ENCODE data around the gene PCK2.
A peak's percentile ranks its signal among the peaks of the same experiment; 100 is the strongest.

The PCK2 gene

DNA sequence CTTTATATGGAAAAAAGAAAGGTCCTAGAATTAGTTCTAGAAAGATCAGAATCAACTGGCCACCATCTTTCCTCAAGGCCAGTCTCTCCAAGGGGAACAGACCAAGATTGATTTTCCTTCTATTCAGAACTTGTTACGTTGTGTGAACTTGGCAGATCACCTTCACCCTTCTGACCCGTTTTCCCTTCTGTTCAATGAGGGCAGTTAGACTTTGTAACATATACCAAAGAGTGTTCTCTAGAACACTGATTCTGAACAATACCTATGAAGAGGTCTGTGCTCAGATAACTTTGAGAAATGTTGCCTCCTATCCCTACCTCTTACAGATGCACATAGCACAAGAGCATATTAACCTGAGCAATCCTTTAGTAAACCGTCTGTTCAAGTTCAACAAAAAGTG is 10.6 kb upstream of the PCK2 start:
- H3K36me3 Mint-ChIP-seq (ENCODE audit: low read depth): no peaks in the 10 kb centered on the region
- H3K9me3 Mint-ChIP-seq: no peaks in the 10 kb centered on the region
- H3K27ac Mint-ChIP-seq: no peak overlapping the region
- TF ChIP-seq, protein P1, sequence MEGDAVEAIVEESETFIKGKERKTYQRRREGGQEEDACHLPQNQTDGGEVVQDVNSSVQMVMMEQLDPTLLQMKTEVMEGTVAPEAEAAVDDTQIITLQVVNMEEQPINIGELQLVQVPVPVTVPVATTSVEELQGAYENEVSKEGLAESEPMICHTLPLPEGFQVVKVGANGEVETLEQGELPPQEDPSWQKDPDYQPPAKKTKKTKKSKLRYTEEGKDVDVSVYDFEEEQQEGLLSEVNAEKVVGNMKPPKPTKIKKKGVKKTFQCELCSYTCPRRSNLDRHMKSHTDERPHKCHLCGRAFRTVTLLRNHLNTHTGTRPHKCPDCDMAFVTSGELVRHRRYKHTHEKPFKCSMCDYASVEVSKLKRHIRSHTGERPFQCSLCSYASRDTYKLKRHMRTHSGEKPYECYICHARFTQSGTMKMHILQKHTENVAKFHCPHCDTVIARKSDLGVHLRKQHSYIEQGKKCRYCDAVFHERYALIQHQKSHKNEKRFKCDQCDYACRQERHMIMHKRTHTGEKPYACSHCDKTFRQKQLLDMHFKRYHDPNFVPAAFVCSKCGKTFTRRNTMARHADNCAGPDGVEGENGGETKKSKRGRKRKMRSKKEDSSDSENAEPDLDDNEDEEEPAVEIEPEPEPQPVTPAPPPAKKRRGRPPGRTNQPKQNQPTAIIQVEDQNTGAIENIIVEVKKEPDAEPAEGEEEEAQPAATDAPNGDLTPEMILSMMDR (IDR thresholded peaks at IDR 0.05): no peak
- no peak for DNase-seq
- H3K4me3 Mint-ChIP-seq: no peak overlapping the region
- H3K27me3 Mint-ChIP-seq (ENCODE audit: low read depth, poor library complexity): peaks cover 59% of the 10 kb centered on the region
- peaks cover 51% of the 10 kb centered on the region for H3K4me1 Mint-ChIP-seq

DNA sequence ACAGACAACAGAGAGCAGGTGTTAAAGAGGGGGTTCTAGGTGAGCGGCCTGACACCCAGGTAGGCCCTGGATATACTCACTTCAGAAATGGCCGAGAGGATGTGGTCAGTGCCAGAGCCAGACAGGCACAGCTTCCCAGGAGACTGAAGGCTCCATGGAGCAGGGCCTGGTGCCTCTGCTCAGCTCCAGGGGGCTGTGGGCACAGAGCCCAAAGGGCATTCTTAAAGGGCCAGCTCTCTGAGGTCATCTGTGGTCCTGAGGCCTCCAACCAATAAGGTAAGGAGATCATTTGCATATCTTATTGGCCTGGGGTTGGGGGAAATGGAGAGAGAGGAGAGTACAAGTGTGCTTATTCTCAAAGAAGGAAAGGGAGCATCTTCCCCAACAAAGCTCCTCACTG is 9.7 kb upstream of the PCK2 start:
- Mint-ChIP-seq H3K27me3 (ENCODE audit: low read depth, poor library complexity) (peaks cover 54% of the 10 kb centered on the region), H3K9me3 (no peaks in the 10 kb centered on the region), H3K36me3 (ENCODE audit: low read depth) (no peaks in the 10 kb centered on the region), H3K4me1 (peaks cover 44% of the 10 kb centered on the region), H3K27ac (no peak overlapping the region), H3K4me3 (no peak overlapping the region)
- TF ChIP-seq, protein P1 (IDR thresholded peaks at IDR 0.05): no peak
- no peak for DNase-seq

DNA sequence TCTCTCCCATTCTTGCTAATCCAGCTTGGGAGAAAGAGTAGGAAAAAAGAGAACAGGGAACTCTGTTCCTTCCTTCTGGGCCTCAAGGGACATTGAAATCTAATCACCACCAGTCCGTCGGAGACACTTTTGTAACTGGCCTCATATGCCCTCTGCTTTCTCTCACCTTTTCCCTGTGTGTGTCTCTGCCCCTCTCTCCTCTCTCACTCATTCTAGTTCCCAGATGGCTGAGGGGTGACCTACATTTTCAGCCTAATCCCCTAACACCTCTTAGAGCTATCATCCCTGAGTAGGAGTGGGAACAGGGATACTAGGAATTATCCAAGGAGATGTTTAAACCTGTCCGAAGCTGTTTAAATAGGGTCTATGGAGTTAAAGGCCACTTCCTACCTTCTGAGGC is 8.9 kb upstream of the PCK2 start:
- TF ChIP-seq, protein P1 (IDR thresholded peaks at IDR 0.05): no peak
- Mint-ChIP-seq H3K4me1 (peaks cover 42% of the 10 kb centered on the region), H3K36me3 (ENCODE audit: low read depth) (no peaks in the 10 kb centered on the region), H3K27me3 (ENCODE audit: low read depth, poor library complexity) (peaks cover 46% of the 10 kb centered on the region), H3K9me3 (no peaks in the 10 kb centered on the region), H3K4me3 (no peak overlapping the region), H3K27ac (peak overlapping the region; percentile 15)
- DNase-seq: no peak

DNA sequence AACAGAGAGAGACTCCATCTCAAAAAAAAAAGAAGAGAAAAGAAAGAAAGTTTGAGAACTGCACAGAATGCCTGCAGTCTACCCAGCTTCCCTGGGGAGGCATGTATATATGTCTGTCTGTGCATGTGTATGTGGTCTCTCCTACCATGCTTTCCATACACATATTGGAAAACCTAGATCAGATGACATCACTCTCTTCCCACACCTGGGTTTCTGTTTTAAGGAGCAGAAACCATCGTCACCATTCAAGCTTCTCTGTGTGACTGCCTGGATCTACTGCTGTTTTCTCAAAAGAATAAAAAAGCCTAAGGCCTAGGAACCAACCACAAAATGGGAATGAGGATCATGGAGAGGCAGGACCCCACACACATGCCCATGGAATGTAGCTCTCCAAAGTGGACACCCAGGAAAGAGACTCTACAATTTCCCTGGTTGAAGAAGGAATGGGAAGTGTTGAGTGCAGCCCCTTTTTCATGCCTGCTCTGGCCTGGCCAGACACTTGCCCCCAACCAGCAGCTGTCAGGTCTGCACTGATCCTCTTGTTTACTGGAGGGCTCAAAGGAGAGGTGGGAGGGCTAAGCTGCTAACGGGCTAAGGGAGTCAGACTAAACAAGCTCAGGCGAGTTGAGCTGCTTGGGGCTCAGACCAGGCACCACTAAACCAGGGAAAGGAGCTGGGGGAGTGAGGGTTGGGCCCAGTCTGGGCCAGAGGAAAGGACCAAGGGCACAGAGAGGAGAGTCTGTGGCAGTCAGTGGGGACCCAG is 7.7 kb upstream of the PCK2 start:
- peaks cover 39% of the 10 kb centered on the region for H3K27me3 Mint-ChIP-seq (ENCODE audit: low read depth, poor library complexity)
- H3K4me1 Mint-ChIP-seq: peaks cover 39% of the 10 kb centered on the region
- H3K27ac Mint-ChIP-seq: no peak overlapping the region
- H3K9me3 Mint-ChIP-seq: no peaks in the 10 kb centered on the region
- no peak for DNase-seq
- TF ChIP-seq, protein P1 (IDR thresholded peaks at IDR 0.05): no peak
- H3K36me3 Mint-ChIP-seq (ENCODE audit: low read depth): no peaks in the 10 kb centered on the region
- no peak overlapping the region for H3K4me3 Mint-ChIP-seq

DNA sequence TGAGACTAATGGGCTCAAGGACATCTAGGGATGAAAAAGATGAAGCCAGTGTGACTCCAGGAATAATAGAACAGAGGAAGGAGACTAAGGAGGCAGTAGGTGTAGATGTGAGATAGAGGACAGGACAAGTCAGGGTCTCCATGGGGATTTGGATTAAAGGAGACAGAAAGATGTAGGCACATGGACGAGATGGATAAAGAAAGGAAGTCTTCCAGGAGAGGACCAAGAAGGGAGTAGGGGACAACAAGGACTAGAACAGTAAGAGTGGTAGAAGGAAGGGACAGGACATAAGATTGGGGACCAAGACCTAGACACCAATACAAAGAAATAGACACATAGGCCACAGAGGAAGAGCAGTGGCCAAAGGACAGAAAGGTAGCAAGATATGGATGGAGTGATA is 7.1 kb upstream of the PCK2 start:
- peaks cover 36% of the 10 kb centered on the region for H3K4me1 Mint-ChIP-seq
- peaks cover 37% of the 10 kb centered on the region for H3K27me3 Mint-ChIP-seq (ENCODE audit: low read depth, poor library complexity)
- TF ChIP-seq, protein P1 (IDR thresholded peaks at IDR 0.05): no peak
- H3K27ac Mint-ChIP-seq: no peak overlapping the region
- H3K9me3 Mint-ChIP-seq: no peaks in the 10 kb centered on the region
- H3K4me3 Mint-ChIP-seq: no peak overlapping the region
- no peaks in the 10 kb centered on the region for H3K36me3 Mint-ChIP-seq (ENCODE audit: low read depth)
- DNase-seq: no peak

DNA sequence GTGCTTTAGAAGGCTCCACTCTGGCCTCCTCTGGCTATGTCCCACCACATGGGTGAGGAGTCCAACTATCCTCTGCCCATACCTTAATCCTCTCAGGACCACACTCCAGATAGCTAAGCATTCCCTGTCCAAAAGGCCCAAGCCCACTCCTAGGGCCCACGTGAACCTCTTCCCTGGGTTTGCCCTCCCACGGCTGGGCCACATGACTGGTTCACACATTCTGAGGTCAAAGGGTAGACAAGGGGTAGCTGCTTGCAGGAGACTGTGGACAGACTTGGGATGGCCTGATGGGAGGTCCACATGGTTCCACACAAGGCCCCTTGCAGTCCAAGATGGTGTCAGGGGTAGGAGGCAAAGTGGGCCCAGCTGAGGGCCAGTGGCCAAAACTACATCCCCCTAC is 6.0 kb upstream of the PCK2 start:
- H3K9me3 Mint-ChIP-seq: no peaks in the 10 kb centered on the region
- peaks cover 26% of the 10 kb centered on the region for H3K27me3 Mint-ChIP-seq (ENCODE audit: low read depth, poor library complexity)
- no peaks in the 10 kb centered on the region for H3K36me3 Mint-ChIP-seq (ENCODE audit: low read depth)
- TF ChIP-seq, protein P1 (IDR thresholded peaks at IDR 0.05): no peak
- DNase-seq: no peak
- no peak overlapping the region for H3K27ac Mint-ChIP-seq
- peaks cover 34% of the 10 kb centered on the region for H3K4me1 Mint-ChIP-seq
- H3K4me3 Mint-ChIP-seq: no peak overlapping the region

Measured in nephron progenitor cell (in vitro differentiated cells).